GM19193 (cell line): ENCODE measurements around the gene DIPK1A.

Experiments
- POLR2A ChIP-seq: IDR thresholded peaks from 4 replicates; pipeline ENCODE4 v1.6.1; 2011; ENCODE audit not compliant: insufficient read depth, insufficient read length; ENCODE audit errors: extremely low read depth

Gene DIPK1A

GRCh38 chr1:92855236-92855635, 106.0 kb downstream of the DIPK1A start:
- no peak for TF ChIP-seq POLR2A

- TF ChIP-seq POLR2A = no peak
Measured at GRCh38 chr1:92854101-92854785, 107.0 kb downstream of the DIPK1A start.

- TF ChIP-seq POLR2A = no peak
Measured at GRCh38 chr1:92853299-92853698, 108.0 kb downstream of the DIPK1A start.

- no peak for TF ChIP-seq POLR2A
Measured at GRCh38 chr1:92851729-92852128, 109.5 kb downstream of the DIPK1A start.

DNA sequence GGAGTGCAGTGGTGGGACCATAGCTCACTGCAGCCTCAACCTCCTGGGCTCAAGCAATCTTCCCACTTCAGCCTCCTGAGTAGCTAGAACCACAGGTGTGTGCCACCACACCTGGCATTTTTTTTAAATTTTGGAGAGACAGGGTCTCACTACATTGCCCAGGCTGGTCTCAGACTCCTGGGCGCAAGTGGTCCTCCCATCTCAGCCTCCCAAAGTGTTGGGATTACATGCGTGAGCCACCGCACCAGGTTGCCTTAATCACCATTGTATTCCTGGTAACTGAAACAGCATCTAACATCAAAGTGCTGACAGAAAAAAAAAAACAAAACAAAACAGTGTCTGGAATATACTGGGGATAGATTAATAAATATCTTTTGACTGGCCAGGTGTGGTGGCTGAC, 111.2 kb downstream of the DIPK1A start:
- no peak for TF ChIP-seq POLR2A

GRCh38 chr1:92848201-92848600, 113.1 kb downstream of the DIPK1A start:
- TF ChIP-seq POLR2A = no peak

- TF ChIP-seq POLR2A = no peak
Measured at GRCh38 chr1:92845908-92846307, 115.4 kb downstream of the DIPK1A start.

- TF ChIP-seq POLR2A = no peak
Measured at GRCh38 chr1:92844439-92844838, 116.8 kb downstream of the DIPK1A start.

- no peak for TF ChIP-seq POLR2A
Measured at GRCh38 chr1:92843429-92844352, 117.6 kb downstream of the DIPK1A start.

DNA sequence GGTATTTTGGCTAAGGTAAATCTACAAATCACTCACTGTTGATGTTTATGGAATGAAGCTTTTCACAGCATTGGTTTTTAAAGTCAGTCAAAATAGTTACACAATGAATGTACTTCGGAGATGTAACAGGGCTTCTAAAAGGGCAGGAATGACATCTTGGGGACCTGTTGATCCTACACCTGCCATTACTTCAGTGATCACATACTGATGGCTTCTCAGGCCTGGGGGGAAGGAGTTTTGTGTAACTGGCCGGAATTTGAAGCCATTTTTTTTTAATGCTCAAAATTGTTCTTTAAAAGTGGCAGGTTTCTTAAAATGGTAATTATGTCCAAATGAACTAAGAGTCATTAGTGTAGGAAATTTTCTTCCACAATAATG, 118.2 kb downstream of the DIPK1A start:
- no peak for TF ChIP-seq POLR2A

DNA sequence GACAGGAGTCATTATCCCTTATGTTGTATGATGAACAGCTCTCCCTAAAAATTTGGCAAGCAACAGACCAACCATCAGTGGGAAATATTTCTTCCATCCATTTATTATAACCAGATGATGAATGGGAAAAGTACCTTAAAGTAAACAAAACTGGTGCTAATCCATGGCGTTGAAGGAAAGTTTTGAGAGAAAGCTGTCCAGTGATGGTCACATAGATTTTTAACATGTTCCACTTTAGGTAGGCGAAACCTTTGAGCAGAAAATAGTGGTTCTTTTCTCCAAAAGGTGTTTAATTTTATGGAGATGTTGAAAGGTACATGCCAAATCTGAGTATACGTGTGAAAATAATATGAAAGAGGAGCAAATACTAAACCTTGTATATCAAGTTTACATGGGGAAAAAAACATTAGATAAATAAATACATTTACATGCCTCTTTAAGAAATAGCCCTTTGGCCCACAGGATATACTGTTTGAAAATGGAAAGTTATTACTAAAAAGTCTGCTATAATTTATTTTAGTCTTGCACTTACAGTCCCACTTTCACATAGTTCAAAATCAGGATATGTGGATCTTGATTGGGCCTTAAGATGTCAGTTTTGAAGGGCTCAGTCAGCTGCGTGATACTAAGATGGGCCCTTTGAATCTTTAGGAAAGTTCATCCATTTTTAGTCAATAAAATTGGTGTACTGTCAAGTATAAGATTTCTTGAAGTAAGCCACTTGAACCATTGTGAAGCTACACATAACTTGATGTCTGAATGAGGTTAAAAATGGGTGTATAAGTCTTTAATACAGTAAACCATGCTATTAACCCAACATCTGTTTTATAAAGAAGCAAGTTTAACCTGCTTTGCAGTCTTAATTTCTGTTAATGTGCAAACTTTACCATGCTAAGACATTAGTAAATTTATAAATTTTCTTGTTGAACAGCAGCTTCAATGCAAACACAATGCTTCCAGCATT, 118.9 kb downstream of the DIPK1A start:
- no peak for TF ChIP-seq POLR2A

DNA sequence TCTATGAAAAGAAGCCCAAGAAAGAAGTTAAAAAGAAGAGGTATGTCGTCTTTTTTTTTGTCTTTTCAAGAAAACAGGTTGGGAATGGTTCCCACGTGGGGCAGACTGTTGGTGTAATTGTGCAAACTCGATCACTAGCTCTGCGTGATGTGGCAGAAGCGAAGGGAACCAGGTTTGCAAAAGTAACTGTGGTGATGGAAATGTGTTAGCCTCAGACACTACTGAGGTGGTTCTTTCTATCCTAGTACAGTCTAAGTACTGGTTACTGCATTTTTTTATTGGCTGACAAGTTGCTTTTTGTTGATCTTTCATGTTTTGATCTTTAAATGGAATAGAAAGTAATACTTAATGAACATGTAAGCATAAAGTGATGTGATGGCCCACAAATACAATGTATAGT, 120.7 kb downstream of the DIPK1A start:
- no peak for TF ChIP-seq POLR2A

- TF ChIP-seq POLR2A = no peak
Measured at GRCh38 chr1:92839442-92839841, 121.8 kb downstream of the DIPK1A start.

GRCh38 chr1:92838519-92838918, 122.7 kb downstream of the DIPK1A start:
- TF ChIP-seq POLR2A = no peak

GRCh38 chr1:92837062-92837461, 124.2 kb downstream of the DIPK1A start:
- TF ChIP-seq POLR2A = no peak
